C4-2B (cell line): ENCODE results near the gene SPINK4.

Experiments used
- ZFX ChIP-seq: fragments of 450-650 bp; IDR thresholded peaks from 2 replicates; pipeline ENCODE4 v1.6.1; 2017
- TF ChIP-seq, protein P1 (sequence below): fragments of 450-650 bp; conservative IDR thresholded peaks from 2 replicates; pipeline ENCODE4 v1.5.1; 2017; ENCODE audit warnings: mild to moderate bottlenecking

DNA sequence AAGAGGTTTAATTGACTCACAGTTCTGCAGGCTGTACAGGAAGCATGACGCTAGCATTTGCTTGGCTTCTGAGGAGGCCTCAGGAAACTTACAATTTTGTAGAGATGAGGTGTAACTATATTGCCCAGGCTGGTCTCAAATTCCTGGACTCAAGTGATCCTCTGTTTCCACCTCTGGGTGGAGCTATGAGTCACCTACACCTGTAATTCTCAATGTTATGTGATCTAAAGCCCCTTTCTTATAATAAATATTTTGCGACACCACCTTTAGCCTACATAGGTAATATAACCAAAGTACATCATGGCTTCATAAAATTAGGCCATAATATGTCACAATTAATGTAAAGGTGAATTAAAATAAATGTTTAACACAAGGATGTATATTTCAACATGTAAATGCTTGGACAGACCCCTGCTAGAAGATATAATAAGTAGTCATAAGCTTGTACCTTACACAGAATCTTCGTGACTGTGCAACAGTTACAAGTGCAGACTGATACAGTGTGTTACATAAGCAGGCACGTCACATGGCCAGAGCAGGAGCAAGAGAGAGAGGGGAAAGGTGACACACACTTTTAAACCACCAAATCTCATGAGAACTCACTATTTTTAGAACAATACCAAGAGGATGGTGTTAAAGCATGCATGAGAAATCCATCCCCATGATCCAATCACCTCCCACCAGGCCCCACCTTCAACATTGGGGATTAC is 29.8 kb upstream of the SPINK4 start:
- no peak for TF ChIP-seq ZFX
- TF ChIP-seq, protein P1, sequence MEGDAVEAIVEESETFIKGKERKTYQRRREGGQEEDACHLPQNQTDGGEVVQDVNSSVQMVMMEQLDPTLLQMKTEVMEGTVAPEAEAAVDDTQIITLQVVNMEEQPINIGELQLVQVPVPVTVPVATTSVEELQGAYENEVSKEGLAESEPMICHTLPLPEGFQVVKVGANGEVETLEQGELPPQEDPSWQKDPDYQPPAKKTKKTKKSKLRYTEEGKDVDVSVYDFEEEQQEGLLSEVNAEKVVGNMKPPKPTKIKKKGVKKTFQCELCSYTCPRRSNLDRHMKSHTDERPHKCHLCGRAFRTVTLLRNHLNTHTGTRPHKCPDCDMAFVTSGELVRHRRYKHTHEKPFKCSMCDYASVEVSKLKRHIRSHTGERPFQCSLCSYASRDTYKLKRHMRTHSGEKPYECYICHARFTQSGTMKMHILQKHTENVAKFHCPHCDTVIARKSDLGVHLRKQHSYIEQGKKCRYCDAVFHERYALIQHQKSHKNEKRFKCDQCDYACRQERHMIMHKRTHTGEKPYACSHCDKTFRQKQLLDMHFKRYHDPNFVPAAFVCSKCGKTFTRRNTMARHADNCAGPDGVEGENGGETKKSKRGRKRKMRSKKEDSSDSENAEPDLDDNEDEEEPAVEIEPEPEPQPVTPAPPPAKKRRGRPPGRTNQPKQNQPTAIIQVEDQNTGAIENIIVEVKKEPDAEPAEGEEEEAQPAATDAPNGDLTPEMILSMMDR, result no peak
